ENCODE measurements around the gene ZNF366. TPM values are rescaled to one million over a fixed set of nuclear protein-coding genes. Genes with fewer than 3 reads are reported as not detected.

Gene ZNF366
- polyA plus RNA-seq, 1 donor (not counting 4 experiments of a cell fraction or from before 2014, with no cell fraction given): not detected

GRCh38 chr5:72397836-72398235, 109.4 kb downstream of the ZNF366 start:
- dilution Hi-C loops (cut with MboI; ENCODE audit: extremely low pct_ligation_motif_present, low sequenced_read_pairs): no loop called here
- FAIRE-seq (no peak), DNase-seq (ENCODE audit: low read depth, low spot score) (no peak)
- peaks cover 9% of the 10 kb centered on the region for H3K9me3 ChIP-seq (ENCODE audit: control insufficient read depth, low read depth, low read length)
- no peak overlapping the region for H2AFZ ChIP-seq (ENCODE audit: control insufficient read depth, low read length)
- H3K27me3 ChIP-seq (ENCODE audit: control insufficient read depth, extremely low read depth, insufficient read depth, low read length): no peaks in the 10 kb centered on the region
- no peak overlapping the region for H3K4me2 ChIP-seq (ENCODE audit: control insufficient read depth, extremely low read depth, insufficient read depth, low read depth, low read length)
- peaks cover 11% of the 10 kb centered on the region for H3K4me1 ChIP-seq (ENCODE audit: control insufficient read depth, extremely low read depth, insufficient read depth, low read length)
- H3K79me2 ChIP-seq (ENCODE audit: control insufficient read depth, insufficient read depth, low read length): no peaks in the 10 kb centered on the region
- H3K9ac ChIP-seq (ENCODE audit: control insufficient read depth, extremely low read depth, insufficient read depth, low read length): no peak overlapping the region
- H3K9me1 ChIP-seq (ENCODE audit: control insufficient read depth, extremely low read depth, insufficient read depth, low read length): no peaks in the 10 kb centered on the region
- no peak overlapping the region for H3K27ac ChIP-seq (ENCODE audit: control insufficient read depth, insufficient read depth, low read length)
- TF ChIP-seq EZH2 (IDR thresholded peaks at IDR 0.05; ENCODE audit: low read length) (no peak), CTCF (optimal IDR thresholded peaks at IDR 0.05 in 1 of 3, IDR thresholded peaks at IDR 0.05 in 1 of 3, conservative IDR thresholded peaks at IDR 0.05 in 1 of 3; ENCODE audit: extremely low read depth in 1 of 3, insufficient read depth in 2 of 3, low read length in 3 of 3) (no peak)
- H3K36me3 ChIP-seq (ENCODE audit: control insufficient read depth in 2 of 2, extremely low read depth in 1 of 2, insufficient read depth in 2 of 2, low read length in 2 of 2): no peaks in the 10 kb centered on the region
- H3K4me3 ChIP-seq (ENCODE audit: control insufficient read depth in 2 of 3, extremely low read depth in 1 of 3, insufficient read depth in 2 of 3, low read depth in 1 of 3, low read length in 3 of 3): no peak overlapping the region
- H4K20me1 ChIP-seq (ENCODE audit: control insufficient read depth, extremely low read depth, insufficient read depth, low read length): no peaks in the 10 kb centered on the region

- DNase-seq (ENCODE audit: low read depth, low spot score) (no peak), FAIRE-seq (peak; percentile 13)
- Histone ChIP-seq H3K9me3 (ENCODE audit: control insufficient read depth, low read depth, low read length) (no peaks in the 10 kb centered on the region), H4K20me1 (ENCODE audit: control insufficient read depth, extremely low read depth, insufficient read depth, low read length) (no peaks in the 10 kb centered on the region), H2AFZ (ENCODE audit: control insufficient read depth, low read length) (no peak overlapping the region), H3K27ac (ENCODE audit: control insufficient read depth, insufficient read depth, low read length) (no peak overlapping the region), H3K4me1 (ENCODE audit: control insufficient read depth, extremely low read depth, insufficient read depth, low read length) (peaks cover 28% of the 10 kb centered on the region), H3K36me3 (ENCODE audit: control insufficient read depth in 2 of 2, extremely low read depth in 1 of 2, insufficient read depth in 2 of 2, low read length in 2 of 2) (no peaks in the 10 kb centered on the region), H3K79me2 (ENCODE audit: control insufficient read depth, insufficient read depth, low read length) (no peaks in the 10 kb centered on the region), H3K27me3 (ENCODE audit: control insufficient read depth, extremely low read depth, insufficient read depth, low read length) (no peaks in the 10 kb centered on the region), H3K9ac (ENCODE audit: control insufficient read depth, extremely low read depth, insufficient read depth, low read length) (no peak overlapping the region), H3K9me1 (ENCODE audit: control insufficient read depth, extremely low read depth, insufficient read depth, low read length) (no peaks in the 10 kb centered on the region), H3K4me2 (ENCODE audit: control insufficient read depth, extremely low read depth, insufficient read depth, low read depth, low read length) (no peak overlapping the region), H3K4me3 (ENCODE audit: control insufficient read depth in 2 of 3, extremely low read depth in 1 of 3, insufficient read depth in 2 of 3, low read depth in 1 of 3, low read length in 3 of 3) (no peak overlapping the region)
- dilution Hi-C loops (cut with MboI; ENCODE audit: extremely low pct_ligation_motif_present, low sequenced_read_pairs): no loop called here
- TF ChIP-seq EZH2 (IDR thresholded peaks at IDR 0.05; ENCODE audit: low read length): no peak
- peak; percentile 26 to 65 (median 60) for TF ChIP-seq CTCF (optimal IDR thresholded peaks at IDR 0.05 in 1 of 3, IDR thresholded peaks at IDR 0.05 in 1 of 3, conservative IDR thresholded peaks at IDR 0.05 in 1 of 3; ENCODE audit: extremely low read depth in 1 of 3, insufficient read depth in 2 of 3, low read length in 3 of 3)
Observed at GRCh38 chr5:72394688-72395087, 112.5 kb downstream of the ZNF366 start.

Measured in keratinocyte (primary cell).